Osteoblast (primary cell): ENCODE measurements around the gene BBX. TPM values are rescaled to one million over a fixed set of nuclear protein-coding genes. Genes with fewer than 3 reads are reported as not detected.
A peak's percentile ranks its signal among the peaks of the same experiment; 100 is the strongest.

Experiments used
- DNase-seq: peaks from one replicate; pipeline ENCODE4 v3.0.0; 2011; ENCODE audit warnings: low spot score, mixed read lengths; ENCODE audit not compliant: insufficient read length; ENCODE audit errors: missing footprints
- H2AFZ ChIP-seq: 2 replicates; pipeline ENCODE4 v1.6.0; 2011; ENCODE audit warnings: mild to moderate bottlenecking, low read length
- H3K27ac ChIP-seq: 2 replicates; pipeline ENCODE4 v1.5.1; 2011; ENCODE audit warnings: mild to moderate bottlenecking, low read depth, low read length, moderate library complexity
- H3K27me3 ChIP-seq: 2 replicates; pipeline ENCODE4 v1.6.0; 2012; ENCODE audit warnings: mild to moderate bottlenecking, control low read depth, inconsistent platforms, low read length, moderate library complexity; ENCODE audit not compliant: insufficient read depth
- H3K36me3 ChIP-seq: 2 replicates; pipeline ENCODE4 v1.5.1; 2011; ENCODE audit warnings: mild to moderate bottlenecking, low read length, control low read depth, moderate library complexity; ENCODE audit not compliant: insufficient read depth
- H3K4me1 ChIP-seq: 2 replicates; pipeline ENCODE4 v1.5.1; 2011; ENCODE audit warnings: mild to moderate bottlenecking, low read length, control low read depth, moderate library complexity; ENCODE audit not compliant: insufficient read depth
- H3K4me2 ChIP-seq: 2 replicates; pipeline ENCODE4 v1.6.0; 2011; ENCODE audit warnings: mild to moderate bottlenecking, low read length; ENCODE audit not compliant: insufficient read depth
- H3K4me3 ChIP-seq: fragments of 200-600 bp; sonication (generic); 3 replicates; pipeline ENCODE4 v1.5.1; 2012; ENCODE audit warnings: mild to moderate bottlenecking, low read length, inconsistent platforms; ENCODE audit not compliant: insufficient read depth
- H3K79me2 ChIP-seq: 2 replicates; pipeline ENCODE4 v1.6.0; 2012; ENCODE audit warnings: mild to moderate bottlenecking, low read length, control low read depth, inconsistent platforms; ENCODE audit not compliant: insufficient read depth
- H3K9me3 ChIP-seq: 2 replicates; pipeline ENCODE4 v1.5.1; 2011; ENCODE audit warnings: low read depth, low read length, control low read depth
- H4K20me1 ChIP-seq: 2 replicates; pipeline ENCODE4 v1.6.0; 2012; ENCODE audit warnings: mild to moderate bottlenecking, low read length, control low read depth; ENCODE audit not compliant: insufficient read depth
- CTCF ChIP-seq: IDR thresholded peaks from 2 replicates; pipeline ENCODE4 v1.5.1; 2011; ENCODE audit warnings: mild to moderate bottlenecking, low read depth, low read length, moderate library complexity; ENCODE audit errors: extremely low read depth
- total RNA-seq: library from RNA; depleted of rRNA; stranded (reverse); fragments of >200 nt; gene quantifications from 2 replicates; pipeline ENCODE4 v1.2.3, GENCODE V29; 2012

Gene BBX
- total RNA-seq, 1 donor = 66.6 TPM

GRCh38 chr3:107520535-107520934 lies 2.2 kb upstream of the BBX start:
- no peaks in the 10 kb centered on the region for H4K20me1 ChIP-seq
- H3K9me3 ChIP-seq = no peaks in the 10 kb centered on the region
- H3K27me3 ChIP-seq = no peaks in the 10 kb centered on the region
- H3K36me3 ChIP-seq = no peaks in the 10 kb centered on the region
- no peak overlapping the region for H3K27ac ChIP-seq
- H3K4me1 ChIP-seq = peaks cover 3% of the 10 kb centered on the region
- H3K79me2 ChIP-seq = peaks cover 11% of the 10 kb centered on the region
- no peak for TF ChIP-seq CTCF
- no peak overlapping the region for H3K4me2 ChIP-seq
- DNase-seq = no peak
- H3K4me3 ChIP-seq = no peak overlapping the region
- H2AFZ ChIP-seq = no peak overlapping the region

DNA sequence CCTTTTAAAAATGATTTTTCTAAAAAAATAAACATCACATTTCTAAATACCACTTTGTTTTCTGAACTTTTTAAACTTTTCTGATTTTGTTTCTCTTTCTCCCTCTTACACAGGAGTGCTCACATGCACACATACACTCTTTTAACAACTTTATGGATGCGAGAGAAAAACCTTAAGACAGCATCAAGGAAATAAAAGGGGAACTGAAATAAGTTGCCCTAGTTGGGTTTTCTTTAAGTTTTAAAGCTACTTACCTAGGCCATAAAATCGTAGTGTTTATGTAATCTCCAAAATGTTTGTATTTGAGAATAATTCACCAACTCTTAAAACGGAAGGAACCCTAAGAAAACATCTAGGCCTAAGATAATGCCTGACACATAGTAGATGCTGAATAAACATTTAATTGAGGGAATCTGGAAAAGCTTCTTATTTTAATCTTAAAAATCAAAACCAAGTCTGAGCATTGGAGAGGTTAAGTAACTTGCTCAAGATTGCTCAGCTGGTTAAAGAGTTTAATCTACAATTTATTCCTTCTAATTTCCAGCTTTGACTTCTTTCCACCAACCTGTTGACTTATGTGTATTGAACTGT lies 1.2 kb upstream of the BBX start:
- no peaks in the 10 kb centered on the region for H3K36me3 ChIP-seq
- H3K79me2 ChIP-seq = peaks cover 21% of the 10 kb centered on the region
- peaks cover 4% of the 10 kb centered on the region for H4K20me1 ChIP-seq
- H3K4me2 ChIP-seq = no peak overlapping the region
- H3K9me3 ChIP-seq = no peaks in the 10 kb centered on the region
- no peak overlapping the region for H2AFZ ChIP-seq
- H3K27ac ChIP-seq = no peak overlapping the region
- DNase-seq = no peak
- no peaks in the 10 kb centered on the region for H3K27me3 ChIP-seq
- TF ChIP-seq CTCF = no peak
- peaks cover 10% of the 10 kb centered on the region for H3K4me1 ChIP-seq
- no peak overlapping the region for H3K4me3 ChIP-seq

DNA sequence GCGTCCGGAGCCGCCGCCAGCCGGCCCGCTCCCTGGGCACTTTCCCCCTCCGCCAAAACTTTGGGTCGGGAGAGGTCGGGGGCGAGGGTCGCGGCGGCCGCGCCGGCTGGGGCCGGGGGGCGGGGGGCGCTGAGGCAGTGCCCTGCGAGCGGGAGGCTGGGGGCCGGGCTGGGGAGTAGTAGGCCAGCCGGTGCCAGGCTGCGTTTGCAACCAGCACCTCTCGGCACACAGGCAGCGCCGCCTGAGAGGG lies 452 bp downstream of the BBX start:
- Histone ChIP-seq H3K4me1 (peaks cover 12% of the 10 kb centered on the region), H3K9me3 (no peaks in the 10 kb centered on the region), H3K27ac (peak overlapping the region; percentile 75), H3K4me3 (peak overlapping the region; percentile 80), H3K4me2 (peak overlapping the region; percentile 95), H3K27me3 (no peaks in the 10 kb centered on the region), H3K79me2 (peaks cover 32% of the 10 kb centered on the region), H2AFZ (peak overlapping the region; percentile 97), H3K36me3 (peaks cover 3% of the 10 kb centered on the region), H4K20me1 (peaks cover 4% of the 10 kb centered on the region)
- no peak for DNase-seq
- no peak for TF ChIP-seq CTCF

- Histone ChIP-seq H3K4me1 (peaks cover 12% of the 10 kb centered on the region), H3K4me3 (peak overlapping the region; percentile 80), H2AFZ (peak overlapping the region; percentile 97), H3K27me3 (no peaks in the 10 kb centered on the region), H3K79me2 (peaks cover 32% of the 10 kb centered on the region), H3K27ac (peak overlapping the region; percentile 75), H3K9me3 (no peaks in the 10 kb centered on the region), H3K36me3 (peaks cover 3% of the 10 kb centered on the region), H4K20me1 (peaks cover 4% of the 10 kb centered on the region), H3K4me2 (peak overlapping the region; percentile 95)
- TF ChIP-seq CTCF = no peak
- DNase-seq = peak; percentile 84
Observed at GRCh38 chr3:107523539-107524325, 970 bp downstream of the BBX start.
